Measurements from ENCODE around the gene LRRC18. TPM values are rescaled to one million over a fixed set of nuclear protein-coding genes. Genes with fewer than 3 reads are reported as not detected.

LRRC18 gene
- total RNA-seq, 2 experiments from 2014 or later: not detected

DNA sequence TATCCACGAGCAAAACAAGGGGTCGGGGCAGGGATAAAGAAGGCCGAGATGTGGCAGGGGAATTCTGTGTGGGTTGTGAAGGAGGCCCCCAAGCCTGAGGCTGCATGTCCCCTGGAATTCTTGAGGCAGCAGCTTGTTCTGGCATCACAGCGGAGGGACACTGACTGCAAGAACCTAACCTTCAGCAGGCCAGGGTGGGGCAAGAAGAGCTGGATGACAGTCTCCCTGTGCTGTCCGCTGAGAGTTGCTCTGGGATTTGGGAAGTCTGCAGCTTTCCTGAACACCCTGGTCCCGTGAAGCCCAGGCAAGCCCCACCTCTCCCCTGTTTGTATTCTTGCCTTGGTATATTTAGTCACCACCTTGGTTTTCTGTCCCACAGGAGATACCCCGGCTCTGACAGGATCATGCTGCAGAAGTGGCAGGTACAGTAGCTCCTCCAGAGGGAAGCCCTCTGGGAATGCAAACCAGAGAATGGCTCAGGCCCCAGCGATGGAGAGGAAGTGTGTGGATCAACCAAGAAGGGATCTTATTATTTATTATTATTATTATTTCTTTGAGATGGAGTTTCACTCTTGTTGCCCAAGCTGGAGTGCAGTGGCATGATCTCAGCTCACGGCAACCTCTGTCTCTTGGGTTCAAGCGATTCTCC lies 1.9 kb upstream of the LRRC18 start:
- ChIA-PET CTCF (no interaction called here), POLR2A (no interaction called here)
- H3K36me3 Mint-ChIP-seq: no peaks in the 10 kb centered on the region
- intact Hi-C loops (cut with micrococcal nuclease): no loop called here
- no peak for DNase-seq
- H3K4me3 Mint-ChIP-seq: no peak overlapping the region
- no peaks in the 10 kb centered on the region for H3K27me3 Mint-ChIP-seq
- H3K27ac Mint-ChIP-seq: no peak overlapping the region
- H3K9me3 Mint-ChIP-seq: no peaks in the 10 kb centered on the region
- H3K4me1 Mint-ChIP-seq (ENCODE audit: low read depth): no peaks in the 10 kb centered on the region

DNA sequence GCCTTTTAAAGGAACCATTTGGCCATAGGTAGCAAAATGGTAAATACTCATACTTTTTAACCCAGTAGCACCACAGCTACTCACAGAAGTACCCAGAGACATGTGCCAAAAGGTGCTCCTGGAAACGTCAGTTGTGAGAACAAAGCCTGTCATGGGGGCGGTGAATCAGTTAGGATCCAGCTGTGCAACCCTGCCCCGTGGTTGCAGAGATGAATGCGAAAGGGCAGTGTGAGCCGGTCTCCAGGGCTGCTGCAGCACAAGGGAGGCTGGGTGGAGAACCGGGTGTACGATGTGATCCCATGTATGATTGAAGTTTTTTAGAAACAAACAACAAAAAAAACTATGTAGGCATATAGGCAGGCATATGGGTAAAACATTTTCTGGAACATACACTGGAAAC lies 1.3 kb upstream of the LRRC18 start:
- Mint-ChIP-seq H3K9me3 (no peaks in the 10 kb centered on the region), H3K27ac (no peak overlapping the region), H3K4me3 (no peak overlapping the region), H3K4me1 (ENCODE audit: low read depth) (no peaks in the 10 kb centered on the region), H3K36me3 (no peaks in the 10 kb centered on the region), H3K27me3 (no peaks in the 10 kb centered on the region)
- no peak for DNase-seq
- ChIA-PET CTCF (no interaction called here), POLR2A (no interaction called here)
- intact Hi-C loops (cut with micrococcal nuclease): no loop called here

GRCh38 chr10:48940372-48940771 lies 732 bp upstream of the LRRC18 start:
- Mint-ChIP-seq H3K27ac (no peak overlapping the region), H3K4me3 (no peak overlapping the region), H3K36me3 (no peaks in the 10 kb centered on the region), H3K9me3 (no peaks in the 10 kb centered on the region), H3K27me3 (no peaks in the 10 kb centered on the region), H3K4me1 (ENCODE audit: low read depth) (no peaks in the 10 kb centered on the region)
- intact Hi-C loops (cut with micrococcal nuclease): no loop called here
- DNase-seq: no peak
- ChIA-PET CTCF (no interaction called here), POLR2A (no interaction called here)

GRCh38 chr10:48938990-48939536 lies 577 bp downstream of the LRRC18 start:
- H3K4me3 Mint-ChIP-seq: no peak overlapping the region

GRCh38 chr10:48938281-48938680 lies 1.4 kb downstream of the LRRC18 start:
- CTCF ChIA-PET: no interaction called here
- Mint-ChIP-seq H3K36me3 (no peaks in the 10 kb centered on the region), H3K4me3 (no peak overlapping the region), H3K27me3 (no peaks in the 10 kb centered on the region), H3K27ac (no peak overlapping the region), H3K9me3 (no peaks in the 10 kb centered on the region), H3K4me1 (ENCODE audit: low read depth) (no peaks in the 10 kb centered on the region)
- intact Hi-C loops (cut with micrococcal nuclease): no loop called here
- POLR2A ChIA-PET: no interaction called here
- DNase-seq: no peak

More at GRCh38 chr10:48938990-48939536, 577 bp downstream of the LRRC18 start:
- ChIA-PET CTCF (no interaction called here), POLR2A (no interaction called here)
- intact Hi-C loops (cut with micrococcal nuclease): no loop called here
- no peaks in the 10 kb centered on the region for H3K9me3 Mint-ChIP-seq
- DNase-seq: no peak
- H3K27ac Mint-ChIP-seq: no peak overlapping the region
- no peaks in the 10 kb centered on the region for H3K27me3 Mint-ChIP-seq
- H3K36me3 Mint-ChIP-seq: no peaks in the 10 kb centered on the region
- no peaks in the 10 kb centered on the region for H3K4me1 Mint-ChIP-seq (ENCODE audit: low read depth)

DNA sequence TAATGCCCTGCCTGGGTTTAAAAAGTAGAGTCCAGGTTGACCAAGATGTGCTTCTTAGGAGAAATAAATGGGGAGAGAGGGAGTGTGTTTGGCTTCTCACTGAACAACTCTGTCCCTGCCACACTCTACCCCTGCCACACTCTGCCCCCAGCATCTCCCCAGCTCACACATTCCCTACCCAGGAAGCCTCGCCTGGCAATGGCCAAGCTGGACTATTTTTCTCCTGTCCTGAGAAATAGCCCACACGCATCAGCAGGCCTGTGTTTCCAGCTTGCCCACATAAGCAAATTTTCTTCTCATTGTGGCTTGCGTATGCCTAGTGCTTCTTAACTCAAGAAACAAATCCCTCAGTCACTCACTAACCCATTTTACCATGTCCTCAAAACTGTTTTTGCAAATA lies 1.8 kb downstream of the LRRC18 start:
- no peak for DNase-seq
- Mint-ChIP-seq H3K27me3 (no peaks in the 10 kb centered on the region), H3K4me1 (ENCODE audit: low read depth) (no peaks in the 10 kb centered on the region), H3K27ac (no peak overlapping the region), H3K4me3 (no peak overlapping the region), H3K9me3 (no peaks in the 10 kb centered on the region), H3K36me3 (no peaks in the 10 kb centered on the region)
- ChIA-PET POLR2A (no interaction called here), CTCF (no interaction called here)
- intact Hi-C loops (cut with micrococcal nuclease): no loop called here

GRCh38 chr10:48935577-48935976 lies 4.1 kb downstream of the LRRC18 start:
- H3K27ac Mint-ChIP-seq: no peak overlapping the region
- no peaks in the 10 kb centered on the region for H3K4me1 Mint-ChIP-seq (ENCODE audit: low read depth)
- no peaks in the 10 kb centered on the region for H3K27me3 Mint-ChIP-seq
- H3K36me3 Mint-ChIP-seq: no peaks in the 10 kb centered on the region
- no peak overlapping the region for H3K4me3 Mint-ChIP-seq
- no peak for DNase-seq
- ChIA-PET POLR2A (no interaction called here), CTCF (no interaction called here)
- H3K9me3 Mint-ChIP-seq: no peaks in the 10 kb centered on the region
- intact Hi-C loops (cut with micrococcal nuclease): no loop called here

DNA sequence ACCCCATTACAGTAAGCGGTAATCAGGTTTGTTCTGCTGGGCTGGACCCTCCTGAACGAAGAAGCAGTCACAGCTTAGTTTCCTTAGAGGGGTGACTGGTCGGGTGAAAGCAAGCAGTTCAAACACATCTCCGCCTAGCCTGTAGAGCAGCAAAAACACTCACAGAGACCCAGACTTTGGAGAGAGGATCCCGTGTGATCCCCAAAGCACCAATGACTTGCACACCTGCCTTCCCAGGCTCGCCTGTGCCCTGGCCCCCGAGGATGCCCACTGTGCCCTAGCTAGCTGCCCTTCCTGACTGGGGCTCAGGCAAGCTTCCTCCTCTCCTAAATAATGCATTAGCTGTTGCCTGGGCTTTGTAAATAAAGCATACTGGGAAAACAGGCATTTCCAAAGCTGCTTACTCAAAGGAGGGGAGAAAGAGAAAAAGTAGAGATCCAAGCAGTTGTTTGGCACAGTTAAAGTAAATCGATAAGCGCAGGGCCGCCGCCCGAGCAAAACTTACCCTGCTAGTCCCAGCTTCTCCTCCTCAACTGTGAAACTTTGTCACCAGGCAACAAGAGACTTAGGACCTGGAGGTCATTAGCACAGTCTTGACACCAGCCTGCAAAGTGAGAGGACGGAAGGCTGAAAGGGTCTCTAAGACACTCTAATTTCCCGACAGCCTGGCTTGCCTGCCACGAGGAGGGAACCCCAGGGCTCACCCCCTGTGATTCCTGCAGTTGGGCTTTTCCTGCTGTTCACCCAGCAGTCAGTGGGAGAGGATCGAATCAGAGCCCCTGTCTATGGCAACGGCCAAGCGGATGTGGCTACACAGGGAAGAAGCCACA lies 4.8 kb downstream of the LRRC18 start:
- no peak for DNase-seq
- H3K36me3 Mint-ChIP-seq: no peaks in the 10 kb centered on the region
- no peaks in the 10 kb centered on the region for H3K4me1 Mint-ChIP-seq (ENCODE audit: low read depth)
- H3K9me3 Mint-ChIP-seq: no peaks in the 10 kb centered on the region
- ChIA-PET POLR2A (interaction anchor here (0.6 kb wide), 1 partner anchor 212 kb away, joined by 3 read pairs; no protein-coding TSS in a partner anchor), CTCF (no interaction called here)
- no peak overlapping the region for H3K27ac Mint-ChIP-seq
- H3K4me3 Mint-ChIP-seq: no peak overlapping the region
- peaks cover 3% of the 10 kb centered on the region for H3K27me3 Mint-ChIP-seq
- intact Hi-C loops (cut with micrococcal nuclease): no loop called here

DNA sequence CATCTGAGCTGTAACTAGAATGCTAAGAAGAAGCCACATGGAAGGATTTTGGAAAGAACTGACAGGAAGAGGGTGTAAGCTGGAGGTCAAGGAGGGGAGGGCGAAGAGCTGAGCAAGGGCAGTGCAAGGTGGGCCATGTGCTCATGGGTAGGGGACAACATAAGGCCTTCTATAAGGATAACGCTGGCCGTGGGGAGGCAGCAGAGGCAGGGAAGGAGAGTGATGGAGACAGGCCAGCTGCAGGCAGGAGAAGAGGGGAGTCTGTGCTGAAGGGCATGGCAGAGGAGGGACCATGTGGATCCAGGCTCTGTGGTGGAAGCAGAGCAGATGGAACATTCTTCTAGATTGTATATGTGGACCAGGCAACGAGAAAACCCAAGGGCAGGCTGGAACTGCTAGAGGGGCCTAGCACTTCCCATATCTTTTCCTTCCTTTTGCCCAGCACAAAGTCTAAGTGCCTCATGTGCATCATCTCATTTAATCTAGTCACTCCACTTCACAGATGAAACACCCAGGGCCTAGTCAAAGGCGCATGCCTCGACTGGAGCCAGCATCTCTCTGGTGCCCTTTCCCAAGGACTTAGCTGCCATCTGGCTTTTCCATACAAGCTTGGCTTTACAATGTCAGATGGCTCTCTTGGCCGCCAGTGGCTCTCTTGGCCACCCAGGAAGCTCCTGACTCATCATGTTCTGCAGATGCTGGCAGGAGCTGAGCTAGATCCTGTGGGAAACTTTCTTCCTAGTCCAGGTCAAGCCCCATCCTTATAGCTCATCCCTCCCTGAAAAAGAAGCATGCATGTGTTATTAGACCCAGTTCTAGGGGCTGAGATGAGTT lies 6.6 kb downstream of the LRRC18 start:
- Mint-ChIP-seq H3K36me3 (no peaks in the 10 kb centered on the region), H3K4me1 (ENCODE audit: low read depth) (no peaks in the 10 kb centered on the region), H3K27me3 (peaks cover 3% of the 10 kb centered on the region), H3K9me3 (no peaks in the 10 kb centered on the region), H3K4me3 (no peak overlapping the region), H3K27ac (no peak overlapping the region)
- no peak for DNase-seq
- ChIA-PET CTCF (no interaction called here), POLR2A (no interaction called here)
- intact Hi-C loops (cut with micrococcal nuclease): no loop called here

DNA sequence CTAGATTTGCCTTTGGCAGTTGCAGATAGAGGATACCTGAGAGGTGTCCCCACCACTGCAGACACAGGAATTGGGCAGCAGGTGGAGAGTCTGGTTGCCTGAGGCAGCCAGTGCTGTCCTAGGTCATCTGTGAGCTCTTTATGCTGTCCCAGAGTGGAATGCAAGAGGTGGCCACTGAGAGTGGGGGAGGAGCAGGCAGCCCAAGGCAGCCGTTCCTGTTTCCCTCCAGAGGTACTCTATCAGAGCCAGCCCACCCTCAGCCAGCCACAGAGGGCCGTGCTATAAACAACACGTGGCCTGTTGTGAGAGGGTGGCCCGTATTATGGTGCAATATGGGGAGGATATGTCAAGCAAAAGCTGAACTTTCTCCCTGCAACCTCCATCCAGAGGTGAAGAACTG lies 8.5 kb downstream of the LRRC18 start:
- Mint-ChIP-seq H3K4me1 (ENCODE audit: low read depth) (no peaks in the 10 kb centered on the region), H3K9me3 (no peaks in the 10 kb centered on the region), H3K4me3 (no peak overlapping the region), H3K27ac (no peak overlapping the region), H3K36me3 (no peaks in the 10 kb centered on the region), H3K27me3 (peaks cover 3% of the 10 kb centered on the region)
- ChIA-PET POLR2A (no interaction called here), CTCF (no interaction called here)
- DNase-seq: no peak
- intact Hi-C loops (cut with micrococcal nuclease): no loop called here

DNA sequence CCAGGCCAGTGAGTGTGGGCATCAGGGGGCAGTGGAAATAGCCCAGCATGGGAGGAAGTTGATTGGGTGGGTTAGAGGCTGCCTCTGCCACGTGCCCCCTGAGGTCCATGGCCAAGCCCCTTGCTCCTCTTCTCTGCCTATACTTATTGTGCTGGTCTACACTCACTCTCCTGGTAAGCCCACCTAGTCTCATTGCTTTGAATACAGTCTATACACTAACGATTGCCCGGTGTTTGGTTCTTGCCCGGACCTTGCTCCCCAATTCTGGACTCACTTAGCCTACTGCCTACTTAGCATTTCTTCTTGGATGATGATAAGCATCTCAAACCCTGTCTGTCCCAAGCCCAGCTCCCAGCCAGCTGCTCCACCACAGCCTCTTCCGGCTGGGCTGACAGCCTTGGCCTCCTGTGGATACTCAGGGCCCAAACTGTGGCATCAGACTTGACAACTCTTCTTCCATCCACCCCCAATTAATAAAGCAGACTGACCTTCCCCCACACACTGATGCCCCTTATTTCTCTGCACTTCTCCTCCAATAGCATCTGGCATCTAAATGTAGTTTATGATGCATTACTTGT lies 10.1 kb downstream of the LRRC18 start:
- no peak overlapping the region for H3K27ac Mint-ChIP-seq
- no peak overlapping the region for H3K4me3 Mint-ChIP-seq
- intact Hi-C loops (cut with micrococcal nuclease): no loop called here
- no peaks in the 10 kb centered on the region for H3K9me3 Mint-ChIP-seq
- DNase-seq: no peak
- H3K4me1 Mint-ChIP-seq (ENCODE audit: low read depth): no peaks in the 10 kb centered on the region
- peaks cover 3% of the 10 kb centered on the region for H3K27me3 Mint-ChIP-seq
- ChIA-PET CTCF (no interaction called here), POLR2A (no interaction called here)
- no peaks in the 10 kb centered on the region for H3K36me3 Mint-ChIP-seq

Data from activated CD4-positive, alpha-beta memory T cell treated with anti-CD3 and anti-CD28 coated beads for 36 hours (primary cell).